ENCODE measurements around the gene CCL18. TPM values are rescaled to one million over a fixed set of nuclear protein-coding genes. Genes with fewer than 3 reads are reported as not detected.
A peak's percentile ranks its signal among the peaks of the same experiment; 100 is the strongest.
"Not testable (repeated sequence)": the region's sequence is repeated elsewhere in the genome, so short reads cannot be mapped to it uniquely, and the experiment has no call there.

Gene CCL18
- total and polyA plus RNA-seq, 4 donors: not detected

- WGBS (ENCODE audit: insufficient coverage): 85% methylated on average over 2 of the region's 5 CpGs
- H3K9me3 ChIP-seq (ENCODE audit: control insufficient read depth, insufficient read depth, low read length); H3K27me3 ChIP-seq (ENCODE audit: control insufficient read depth, insufficient read depth, low read length); H3K27ac ChIP-seq (ENCODE audit: low read depth, low read length); H3K4me1 ChIP-seq (ENCODE audit: control insufficient read depth, insufficient read depth, low read length); DNase-seq (ENCODE audit: low read depth in 4 of 6, low spot score in 6 of 6); H3K36me3 ChIP-seq (ENCODE audit: control insufficient read depth, insufficient read depth, low read length); H3K4me3 ChIP-seq (ENCODE audit: low read depth, low read length): not testable (repeated sequence)
These were observed 44.2 kb downstream of the CCL18 start for GRCh38 chr17:36108265-36108664.

- no peaks in the 10 kb centered on the region for H3K36me3 ChIP-seq (ENCODE audit: control insufficient read depth, insufficient read depth, low read length)
- no peak for DNase-seq (ENCODE audit: low read depth in 4 of 6, low spot score in 6 of 6)
- H3K27ac ChIP-seq (ENCODE audit: low read depth, low read length): no peak overlapping the region
- no peaks in the 10 kb centered on the region for H3K9me3 ChIP-seq (ENCODE audit: control insufficient read depth, insufficient read depth, low read length)
- 85% methylated on average over 2 of the region's 4 CpGs for WGBS (ENCODE audit: insufficient coverage)
- H3K4me3 ChIP-seq (ENCODE audit: low read depth, low read length): no peak overlapping the region
- H3K4me1 ChIP-seq (ENCODE audit: control insufficient read depth, insufficient read depth, low read length): no peaks in the 10 kb centered on the region
- no peaks in the 10 kb centered on the region for H3K27me3 ChIP-seq (ENCODE audit: control insufficient read depth, insufficient read depth, low read length)
These were observed 47.0 kb downstream of the CCL18 start for GRCh38 chr17:36111068-36111490.

GRCh38 chr17:36112572-36112971, 48.5 kb downstream of the CCL18 start:
- Histone ChIP-seq H3K9me3 (ENCODE audit: control insufficient read depth, insufficient read depth, low read length) (no peaks in the 10 kb centered on the region), H3K27me3 (ENCODE audit: control insufficient read depth, insufficient read depth, low read length) (no peaks in the 10 kb centered on the region), H3K4me3 (ENCODE audit: low read depth, low read length) (no peak overlapping the region), H3K4me1 (ENCODE audit: control insufficient read depth, insufficient read depth, low read length) (no peaks in the 10 kb centered on the region), H3K36me3 (ENCODE audit: control insufficient read depth, insufficient read depth, low read length) (no peaks in the 10 kb centered on the region), H3K27ac (ENCODE audit: low read depth, low read length) (no peak overlapping the region)
- DNase-seq (ENCODE audit: low read depth in 4 of 6, low spot score in 6 of 6): no peak

GRCh38 chr17:36113131-36113530, 49.1 kb downstream of the CCL18 start:
- DNase-seq (ENCODE audit: low read depth in 4 of 6, low spot score in 6 of 6); H3K9me3 ChIP-seq (ENCODE audit: control insufficient read depth, insufficient read depth, low read length); H3K27me3 ChIP-seq (ENCODE audit: control insufficient read depth, insufficient read depth, low read length); H3K27ac ChIP-seq (ENCODE audit: low read depth, low read length); H3K4me1 ChIP-seq (ENCODE audit: control insufficient read depth, insufficient read depth, low read length); H3K4me3 ChIP-seq (ENCODE audit: low read depth, low read length); H3K36me3 ChIP-seq (ENCODE audit: control insufficient read depth, insufficient read depth, low read length): not testable (repeated sequence)
- WGBS (ENCODE audit: insufficient coverage): 80% methylated on average over 1 of the region's 1 CpG

- not testable (repeated sequence) for H3K27me3 ChIP-seq (ENCODE audit: control insufficient read depth, insufficient read depth, low read length); DNase-seq (ENCODE audit: low read depth in 4 of 6, low spot score in 6 of 6); H3K9me3 ChIP-seq (ENCODE audit: control insufficient read depth, insufficient read depth, low read length); H3K36me3 ChIP-seq (ENCODE audit: control insufficient read depth, insufficient read depth, low read length); H3K27ac ChIP-seq (ENCODE audit: low read depth, low read length); H3K4me3 ChIP-seq (ENCODE audit: low read depth, low read length); H3K4me1 ChIP-seq (ENCODE audit: control insufficient read depth, insufficient read depth, low read length)
- 100% methylated on average over 1 of the region's 5 CpGs for WGBS (ENCODE audit: insufficient coverage)
These were observed 51.0 kb downstream of the CCL18 start for GRCh38 chr17:36114971-36115648.

- not testable (repeated sequence) for H3K36me3 ChIP-seq (ENCODE audit: control insufficient read depth, insufficient read depth, low read length); DNase-seq (ENCODE audit: low read depth in 4 of 6, low spot score in 6 of 6); H3K9me3 ChIP-seq (ENCODE audit: control insufficient read depth, insufficient read depth, low read length); H3K27me3 ChIP-seq (ENCODE audit: control insufficient read depth, insufficient read depth, low read length); H3K27ac ChIP-seq (ENCODE audit: low read depth, low read length); H3K4me1 ChIP-seq (ENCODE audit: control insufficient read depth, insufficient read depth, low read length); H3K4me3 ChIP-seq (ENCODE audit: low read depth, low read length)
These were observed 51.5 kb downstream of the CCL18 start for GRCh38 chr17:36115649-36115977.

- H3K27me3 ChIP-seq (ENCODE audit: control insufficient read depth, insufficient read depth, low read length): no peaks in the 10 kb centered on the region
- no peaks in the 10 kb centered on the region for H3K4me1 ChIP-seq (ENCODE audit: control insufficient read depth, insufficient read depth, low read length)
- 13% methylated on average over 1 of the region's 5 CpGs for WGBS (ENCODE audit: insufficient coverage)
- no peaks in the 10 kb centered on the region for H3K36me3 ChIP-seq (ENCODE audit: control insufficient read depth, insufficient read depth, low read length)
- DNase-seq (ENCODE audit: low read depth in 4 of 6, low spot score in 6 of 6): peak in 1 of 6 donors; percentile 50
- no peak overlapping the region for H3K27ac ChIP-seq (ENCODE audit: low read depth, low read length)
- H3K9me3 ChIP-seq (ENCODE audit: control insufficient read depth, insufficient read depth, low read length): no peaks in the 10 kb centered on the region
- no peak overlapping the region for H3K4me3 ChIP-seq (ENCODE audit: low read depth, low read length)
These were observed 53.7 kb downstream of the CCL18 start for GRCh38 chr17:36117505-36118382.

- 94% methylated on average over 9 of the region's 12 CpGs for WGBS (ENCODE audit: insufficient coverage)
These were observed 54.6 kb downstream of the CCL18 start for GRCh38 chr17:36118477-36119353.

GRCh38 chr17:36120221-36120620, 56.1 kb downstream of the CCL18 start:
- H3K9me3 ChIP-seq (ENCODE audit: control insufficient read depth, insufficient read depth, low read length): peaks cover under 1% of the 10 kb centered on the region
- WGBS (ENCODE audit: insufficient coverage): 43% methylated on average over 1 of the region's 3 CpGs
- no peak for DNase-seq (ENCODE audit: low read depth in 4 of 6, low spot score in 6 of 6)
- no peaks in the 10 kb centered on the region for H3K4me1 ChIP-seq (ENCODE audit: control insufficient read depth, insufficient read depth, low read length)
- H3K4me3 ChIP-seq (ENCODE audit: low read depth, low read length): no peak overlapping the region
- H3K27ac ChIP-seq (ENCODE audit: low read depth, low read length): no peak overlapping the region
- no peaks in the 10 kb centered on the region for H3K36me3 ChIP-seq (ENCODE audit: control insufficient read depth, insufficient read depth, low read length)
- H3K27me3 ChIP-seq (ENCODE audit: control insufficient read depth, insufficient read depth, low read length): no peaks in the 10 kb centered on the region

More at GRCh38 chr17:36118477-36119353, 54.6 kb downstream of the CCL18 start:
- Histone ChIP-seq H3K9me3 (ENCODE audit: control insufficient read depth, insufficient read depth, low read length) (no peaks in the 10 kb centered on the region), H3K27me3 (ENCODE audit: control insufficient read depth, insufficient read depth, low read length) (no peaks in the 10 kb centered on the region), H3K36me3 (ENCODE audit: control insufficient read depth, insufficient read depth, low read length) (no peaks in the 10 kb centered on the region), H3K27ac (ENCODE audit: low read depth, low read length) (no peak overlapping the region), H3K4me1 (ENCODE audit: control insufficient read depth, insufficient read depth, low read length) (no peaks in the 10 kb centered on the region), H3K4me3 (ENCODE audit: low read depth, low read length) (no peak overlapping the region)
- DNase-seq (ENCODE audit: low read depth in 4 of 6, low spot score in 6 of 6): no peak

Data from spinal cord (tissue), 10 donors.